Measurements from ENCODE around the gene ACBD7.
A peak's percentile ranks its signal among the peaks of the same experiment; 100 is the strongest.

Gene ACBD7

GRCh38 chr10:15088428-15089261, at the start of gene ACBD7:
Gene ACBD7 (minus strand): TSS chr10:15088776. CDS start chr10:15088728, 48 bp downstream.
- Histone ChIP-seq H3K27me3 (replicated peaks; ENCODE audit: control insufficient read depth, insufficient read depth, low read length) (no peaks in the 10 kb centered on the region), H3K4me3 (ENCODE audit: low read length) (peak within 1 kb of the TSS; percentile 81), H3K36me3 (ENCODE audit: control insufficient read depth, insufficient read depth, low read length, severe bottlenecking) (no peaks in the 10 kb centered on the region), H3K9me3 (ENCODE audit: control insufficient read depth, low read length) (no peaks in the 10 kb centered on the region), H3K4me1 (ENCODE audit: control insufficient read depth, insufficient read depth, low read length) (peaks cover 13% of the 10 kb centered on the region), H3K9ac (ENCODE audit: low read length) (peak within 1 kb of the TSS; percentile 39)
- DNase-seq (ENCODE audit: low read depth) = peak; percentile 95

- no peak overlapping the region for H3K4me3 ChIP-seq (ENCODE audit: low read length)
- H3K36me3 ChIP-seq (ENCODE audit: control insufficient read depth, insufficient read depth, low read length, severe bottlenecking) = peaks cover 46% of the 10 kb centered on the region
- no peaks in the 10 kb centered on the region for H3K9me3 ChIP-seq (ENCODE audit: control insufficient read depth, low read length)
- peak overlapping the region; percentile 65 for H3K9ac ChIP-seq (ENCODE audit: low read length)
- peak; percentile 60 for DNase-seq (ENCODE audit: low read depth)
- peaks cover 24% of the 10 kb centered on the region for H3K4me1 ChIP-seq (ENCODE audit: control insufficient read depth, insufficient read depth, low read length)
- H3K27me3 ChIP-seq (replicated peaks; ENCODE audit: control insufficient read depth, insufficient read depth, low read length) = no peaks in the 10 kb centered on the region
Observed at GRCh38 chr10:15137636-15138035, 49.1 kb upstream of the ACBD7 start.

GRCh38 chr10:15137036-15137359, 48.4 kb upstream of the ACBD7 start:
- Histone ChIP-seq H3K4me1 (ENCODE audit: control insufficient read depth, insufficient read depth, low read length) (peaks cover 24% of the 10 kb centered on the region), H3K27me3 (replicated peaks; ENCODE audit: control insufficient read depth, insufficient read depth, low read length) (no peaks in the 10 kb centered on the region), H3K36me3 (ENCODE audit: control insufficient read depth, insufficient read depth, low read length, severe bottlenecking) (peaks cover 52% of the 10 kb centered on the region), H3K9me3 (ENCODE audit: control insufficient read depth, low read length) (no peaks in the 10 kb centered on the region), H3K9ac (ENCODE audit: low read length) (peak overlapping the region; percentile 65), H3K4me3 (ENCODE audit: low read length) (no peak overlapping the region)
- peak; percentile 15 for DNase-seq (ENCODE audit: low read depth)

- peaks cover 24% of the 10 kb centered on the region for H3K4me1 ChIP-seq (ENCODE audit: control insufficient read depth, insufficient read depth, low read length)
- H3K36me3 ChIP-seq (ENCODE audit: control insufficient read depth, insufficient read depth, low read length, severe bottlenecking) = peaks cover 58% of the 10 kb centered on the region
- no peak overlapping the region for H3K4me3 ChIP-seq (ENCODE audit: low read length)
- no peak overlapping the region for H3K9ac ChIP-seq (ENCODE audit: low read length)
- H3K9me3 ChIP-seq (ENCODE audit: control insufficient read depth, low read length) = no peaks in the 10 kb centered on the region
- no peaks in the 10 kb centered on the region for H3K27me3 ChIP-seq (replicated peaks; ENCODE audit: control insufficient read depth, insufficient read depth, low read length)
- no peak for DNase-seq (ENCODE audit: low read depth)
Observed at GRCh38 chr10:15136129-15137035, 47.8 kb upstream of the ACBD7 start.

GRCh38 chr10:15131330-15131729, 42.8 kb upstream of the ACBD7 start:
- Histone ChIP-seq H3K4me3 (ENCODE audit: low read length) (no peak overlapping the region), H3K27me3 (replicated peaks; ENCODE audit: control insufficient read depth, insufficient read depth, low read length) (no peaks in the 10 kb centered on the region), H3K36me3 (ENCODE audit: control insufficient read depth, insufficient read depth, low read length, severe bottlenecking) (peaks cover 85% of the 10 kb centered on the region), H3K4me1 (ENCODE audit: control insufficient read depth, insufficient read depth, low read length) (peaks cover 2% of the 10 kb centered on the region), H3K9me3 (ENCODE audit: control insufficient read depth, low read length) (no peaks in the 10 kb centered on the region), H3K9ac (ENCODE audit: low read length) (no peak overlapping the region)
- no peak for DNase-seq (ENCODE audit: low read depth)

GRCh38 chr10:15124908-15125307, 36.3 kb upstream of the ACBD7 start:
- Histone ChIP-seq H3K27me3 (replicated peaks; ENCODE audit: control insufficient read depth, insufficient read depth, low read length) (no peaks in the 10 kb centered on the region), H3K36me3 (ENCODE audit: control insufficient read depth, insufficient read depth, low read length, severe bottlenecking) (peaks cover 66% of the 10 kb centered on the region), H3K4me3 (ENCODE audit: low read length) (no peak overlapping the region), H3K4me1 (ENCODE audit: control insufficient read depth, insufficient read depth, low read length) (peaks cover 24% of the 10 kb centered on the region), H3K9ac (ENCODE audit: low read length) (no peak overlapping the region), H3K9me3 (ENCODE audit: control insufficient read depth, low read length) (no peaks in the 10 kb centered on the region)
- DNase-seq (ENCODE audit: low read depth) = no peak

- H3K27me3 ChIP-seq (replicated peaks; ENCODE audit: control insufficient read depth, insufficient read depth, low read length) = no peaks in the 10 kb centered on the region
- no peak for DNase-seq (ENCODE audit: low read depth)
- H3K4me1 ChIP-seq (ENCODE audit: control insufficient read depth, insufficient read depth, low read length) = peaks cover 24% of the 10 kb centered on the region
- peaks cover 66% of the 10 kb centered on the region for H3K36me3 ChIP-seq (ENCODE audit: control insufficient read depth, insufficient read depth, low read length, severe bottlenecking)
- no peaks in the 10 kb centered on the region for H3K9me3 ChIP-seq (ENCODE audit: control insufficient read depth, low read length)
- no peak overlapping the region for H3K9ac ChIP-seq (ENCODE audit: low read length)
- H3K4me3 ChIP-seq (ENCODE audit: low read length) = no peak overlapping the region
Observed at GRCh38 chr10:15124190-15124589, 35.6 kb upstream of the ACBD7 start.

- no peaks in the 10 kb centered on the region for H3K27me3 ChIP-seq (replicated peaks; ENCODE audit: control insufficient read depth, insufficient read depth, low read length)
- H3K36me3 ChIP-seq (ENCODE audit: control insufficient read depth, insufficient read depth, low read length, severe bottlenecking) = peaks cover 66% of the 10 kb centered on the region
- H3K4me1 ChIP-seq (ENCODE audit: control insufficient read depth, insufficient read depth, low read length) = peaks cover 24% of the 10 kb centered on the region
- H3K4me3 ChIP-seq (ENCODE audit: low read length) = no peak overlapping the region
- no peak overlapping the region for H3K9ac ChIP-seq (ENCODE audit: low read length)
- DNase-seq (ENCODE audit: low read depth) = peak; percentile 68
- no peaks in the 10 kb centered on the region for H3K9me3 ChIP-seq (ENCODE audit: control insufficient read depth, low read length)
Observed at GRCh38 chr10:15123749-15124184, 35.2 kb upstream of the ACBD7 start.

- no peaks in the 10 kb centered on the region for H3K27me3 ChIP-seq (replicated peaks; ENCODE audit: control insufficient read depth, insufficient read depth, low read length)
- no peak for DNase-seq (ENCODE audit: low read depth)
- peaks cover 24% of the 10 kb centered on the region for H3K4me1 ChIP-seq (ENCODE audit: control insufficient read depth, insufficient read depth, low read length)
- no peak overlapping the region for H3K4me3 ChIP-seq (ENCODE audit: low read length)
- H3K36me3 ChIP-seq (ENCODE audit: control insufficient read depth, insufficient read depth, low read length, severe bottlenecking) = peaks cover 68% of the 10 kb centered on the region
- H3K9me3 ChIP-seq (ENCODE audit: control insufficient read depth, low read length) = no peaks in the 10 kb centered on the region
- no peak overlapping the region for H3K9ac ChIP-seq (ENCODE audit: low read length)
Observed at GRCh38 chr10:15122477-15123030, 34.0 kb upstream of the ACBD7 start.

- Histone ChIP-seq H3K4me3 (ENCODE audit: low read length) (no peak overlapping the region), H3K9ac (ENCODE audit: low read length) (no peak overlapping the region), H3K27me3 (replicated peaks; ENCODE audit: control insufficient read depth, insufficient read depth, low read length) (no peaks in the 10 kb centered on the region), H3K9me3 (ENCODE audit: control insufficient read depth, low read length) (no peaks in the 10 kb centered on the region), H3K4me1 (ENCODE audit: control insufficient read depth, insufficient read depth, low read length) (peaks cover 24% of the 10 kb centered on the region), H3K36me3 (ENCODE audit: control insufficient read depth, insufficient read depth, low read length, severe bottlenecking) (peaks cover 74% of the 10 kb centered on the region)
- no peak for DNase-seq (ENCODE audit: low read depth)
Observed at GRCh38 chr10:15121707-15122106, 33.1 kb upstream of the ACBD7 start.

GRCh38 chr10:15120523-15120922, 31.9 kb upstream of the ACBD7 start:
- H3K9ac ChIP-seq (ENCODE audit: low read length) = no peak overlapping the region
- H3K4me1 ChIP-seq (ENCODE audit: control insufficient read depth, insufficient read depth, low read length) = peaks cover 24% of the 10 kb centered on the region
- peak; percentile 19 for DNase-seq (ENCODE audit: low read depth)
- peaks cover 74% of the 10 kb centered on the region for H3K36me3 ChIP-seq (ENCODE audit: control insufficient read depth, insufficient read depth, low read length, severe bottlenecking)
- peaks cover 6% of the 10 kb centered on the region for H3K9me3 ChIP-seq (ENCODE audit: control insufficient read depth, low read length)
- H3K27me3 ChIP-seq (replicated peaks; ENCODE audit: control insufficient read depth, insufficient read depth, low read length) = no peaks in the 10 kb centered on the region
- no peak overlapping the region for H3K4me3 ChIP-seq (ENCODE audit: low read length)
